ENCODE measurements around the gene PBX1.

- TF ChIP-seq POLR2AphosphoS5 (IDR thresholded peaks at IDR 0.05; ENCODE audit: low read depth, low read length) (no peak), TAF1 (IDR thresholded peaks at IDR 0.05; ENCODE audit: low read depth, low read length) (no peak), SPI1 (IDR thresholded peaks at IDR 0.05; ENCODE audit: low read depth, low read length) (no peak), POLR2A (IDR thresholded peaks at IDR 0.05; ENCODE audit: low read depth, low read length) (no peak), POU2F2 (IDR thresholded peaks at IDR 0.05; ENCODE audit: low read depth, low read length) (no peak)
Observed at GRCh38 chr1:164790081-164790480, 231.1 kb downstream of the PBX1 start.

All from GM12891 (cell line).